T-helper 2 cell (primary cell): ENCODE data around the gene HOATZ.
A peak's percentile ranks its signal among the peaks of the same experiment; 100 is the strongest.

Experiments
- DNase-seq, 5 experiments: peaks; one replicate each; pipeline versions ENCODE4 v3.0.0 to v3.0.0-alpha.2; 2012 to 2022
- total RNA-seq, 2 donors: gene quantifications; one replicate each; lab custom pipeline; 2026; lab: John Stamatoyannopoulos, UW

The HOATZ gene
- total RNA-seq: 0 reads per million in 2 donors

DNA sequence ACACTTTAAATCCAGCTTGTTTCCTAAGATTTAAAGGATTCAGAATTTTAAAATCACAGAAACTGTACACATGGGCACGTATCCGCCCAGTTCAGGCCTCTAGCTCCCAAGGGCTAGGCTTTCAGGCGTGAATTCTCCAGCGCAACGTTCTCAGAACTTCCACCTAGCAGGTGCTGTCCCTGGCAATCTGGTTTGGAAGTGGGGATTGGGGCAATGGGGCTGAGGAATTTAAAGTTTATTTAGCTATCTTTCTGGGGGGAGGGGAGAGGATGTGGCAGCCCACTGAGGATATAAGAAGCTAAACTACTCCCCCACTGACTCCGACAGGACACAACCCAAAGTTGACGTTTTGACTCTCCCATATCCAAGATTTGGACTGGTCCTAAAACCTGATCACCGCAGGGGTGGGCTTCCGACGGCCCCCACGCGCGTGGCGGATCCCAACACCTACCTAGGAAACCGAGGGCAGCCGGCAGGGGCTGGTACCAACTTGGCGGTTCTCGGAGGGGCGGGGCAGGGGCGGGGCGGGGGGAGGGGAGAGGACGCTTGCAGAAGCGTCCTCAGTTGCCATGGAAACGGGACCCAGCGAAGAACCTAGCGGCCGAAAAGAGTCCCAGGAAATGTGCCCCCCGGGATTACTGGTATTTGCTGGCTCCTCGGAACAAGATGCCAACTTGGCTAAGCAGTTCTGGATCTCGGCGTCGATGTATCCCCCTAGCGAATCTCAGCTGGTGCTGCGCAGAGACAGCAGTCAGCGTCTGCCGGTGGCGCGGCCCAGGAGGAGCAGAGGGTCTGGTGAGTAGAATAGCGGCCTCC is at the start of gene HOATZ:
Gene HOATZ, plus strand, starts transcription at position 563 of the 816 bp plus-strand sequence. Its CDS starts 7 bp downstream, at position 570.
- DNase-seq: peak in 1 of 5 experiments; percentile 9

DNA sequence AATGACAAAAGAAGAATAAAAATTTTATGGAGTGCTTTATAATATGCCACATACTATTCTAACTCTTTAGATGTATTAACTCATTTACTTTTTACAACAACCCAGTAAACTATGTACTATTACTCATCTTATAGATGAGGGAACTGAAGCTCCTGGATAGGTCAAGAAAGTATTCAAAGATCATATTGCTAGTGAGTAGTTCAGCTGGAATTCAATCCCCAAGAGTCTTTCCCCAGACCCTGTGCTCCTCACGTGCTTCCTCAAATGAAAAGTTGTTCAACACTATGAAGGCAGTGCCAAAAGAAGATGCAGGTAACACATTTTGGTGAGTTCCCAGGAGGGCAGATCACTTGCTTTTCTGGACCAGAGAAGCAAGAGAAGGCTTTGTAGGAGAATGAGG is 49.2 kb upstream of the HOATZ start:
- DNase-seq: no peak

- DNase-seq: no peak
Observed at GRCh38 chr11:111466615-111467014, 48.0 kb upstream of the HOATZ start.

- DNase-seq: no peak
Observed at GRCh38 chr11:111469200-111469599, 45.4 kb upstream of the HOATZ start.

- no peak for DNase-seq
Observed at GRCh38 chr11:111472228-111472627, 42.4 kb upstream of the HOATZ start.

GRCh38 chr11:111474432-111474831 is 40.1 kb upstream of the HOATZ start:
- no peak for DNase-seq

DNA sequence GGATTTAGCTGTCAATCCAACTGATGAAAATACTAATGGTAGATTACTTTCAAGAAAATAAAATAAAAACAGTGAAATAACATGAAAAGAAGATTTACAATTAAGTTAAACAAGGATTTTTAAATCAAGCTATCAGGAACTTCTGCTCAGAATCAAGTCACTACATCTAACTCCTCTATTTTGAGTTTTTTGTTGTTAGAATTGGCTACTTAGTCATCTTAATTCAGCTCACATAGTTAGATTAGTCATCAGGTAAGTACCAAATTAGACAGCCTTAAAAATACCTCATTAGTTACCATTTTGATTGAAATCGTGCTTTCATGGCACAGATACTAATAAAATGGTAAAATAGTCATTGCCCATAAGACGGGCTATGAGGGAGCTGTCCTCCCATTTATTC is 38.2 kb upstream of the HOATZ start:
- DNase-seq: no peak

- no peak for DNase-seq
Observed at GRCh38 chr11:111476956-111477355, 37.6 kb upstream of the HOATZ start.

DNA sequence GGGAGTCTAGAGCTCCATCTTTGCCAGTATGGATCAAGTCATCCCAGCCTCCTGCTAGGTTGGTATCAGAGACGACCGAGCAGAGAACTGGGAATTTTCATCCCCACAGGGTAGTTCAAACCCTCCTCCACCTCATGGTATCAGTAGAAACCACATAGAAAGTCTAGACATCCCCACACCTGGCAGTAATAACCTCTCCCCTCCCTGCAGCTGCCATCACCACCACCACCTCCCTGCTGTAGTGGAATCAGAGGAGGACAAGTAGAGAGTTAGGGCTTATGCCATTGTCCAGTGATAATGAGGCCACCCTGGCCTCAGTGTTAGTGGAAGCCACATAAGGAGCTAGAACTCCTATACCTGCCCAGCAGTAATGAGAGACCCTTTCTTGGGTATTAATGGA is 36.7 kb upstream of the HOATZ start:
- DNase-seq: no peak

GRCh38 chr11:111479666-111480065 is 34.9 kb upstream of the HOATZ start:
- no peak for DNase-seq

- DNase-seq: no peak
Observed at GRCh38 chr11:111483431-111483830, 31.1 kb upstream of the HOATZ start.

- no peak for DNase-seq
Observed at GRCh38 chr11:111490496-111490895, 24.1 kb upstream of the HOATZ start.

GRCh38 chr11:111494040-111494439 is 20.5 kb upstream of the HOATZ start:
- no peak for DNase-seq

- no peak for DNase-seq
Observed at GRCh38 chr11:111499483-111499882, 15.1 kb upstream of the HOATZ start.

- no peak for DNase-seq
Observed at GRCh38 chr11:111500481-111500880, 14.1 kb upstream of the HOATZ start.

DNA sequence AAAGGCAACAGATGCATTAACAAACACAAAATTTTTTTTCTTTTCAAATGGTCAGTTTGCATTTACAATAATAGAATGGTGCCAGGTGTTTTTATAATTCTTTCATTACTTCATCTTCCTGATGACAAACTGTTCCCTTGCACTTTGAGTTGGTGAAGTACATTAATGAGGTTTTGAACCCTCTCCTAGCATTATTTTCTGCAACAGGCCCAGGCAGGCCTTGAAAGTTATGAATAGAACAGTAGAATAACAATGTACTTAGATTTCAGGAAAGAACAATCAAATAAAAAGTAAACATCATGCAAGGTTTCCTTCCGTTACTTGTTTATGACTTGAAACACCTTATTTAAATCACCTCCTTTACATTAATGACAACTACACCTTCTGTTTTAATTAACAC is 12.0 kb upstream of the HOATZ start:
- no peak for DNase-seq

DNA sequence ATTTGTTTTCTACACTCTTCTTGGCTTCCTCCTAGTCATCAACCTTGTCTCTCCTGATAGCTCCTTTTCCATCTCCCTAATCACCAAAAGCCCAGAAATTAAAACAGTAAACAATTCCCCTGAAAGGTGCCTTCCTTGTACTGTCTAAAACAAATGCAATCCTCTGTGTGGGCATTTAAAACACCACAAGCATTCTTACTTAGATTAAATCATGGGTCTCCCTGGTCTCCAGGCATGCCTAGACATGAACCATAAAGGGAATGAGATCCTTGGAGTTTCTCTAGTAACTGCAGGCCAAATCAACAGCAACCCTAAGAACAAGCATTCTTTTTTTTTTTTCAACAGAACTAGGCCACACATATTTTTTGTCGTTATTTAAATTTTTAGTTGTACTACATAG is 4.3 kb upstream of the HOATZ start:
- DNase-seq: no peak

DNA sequence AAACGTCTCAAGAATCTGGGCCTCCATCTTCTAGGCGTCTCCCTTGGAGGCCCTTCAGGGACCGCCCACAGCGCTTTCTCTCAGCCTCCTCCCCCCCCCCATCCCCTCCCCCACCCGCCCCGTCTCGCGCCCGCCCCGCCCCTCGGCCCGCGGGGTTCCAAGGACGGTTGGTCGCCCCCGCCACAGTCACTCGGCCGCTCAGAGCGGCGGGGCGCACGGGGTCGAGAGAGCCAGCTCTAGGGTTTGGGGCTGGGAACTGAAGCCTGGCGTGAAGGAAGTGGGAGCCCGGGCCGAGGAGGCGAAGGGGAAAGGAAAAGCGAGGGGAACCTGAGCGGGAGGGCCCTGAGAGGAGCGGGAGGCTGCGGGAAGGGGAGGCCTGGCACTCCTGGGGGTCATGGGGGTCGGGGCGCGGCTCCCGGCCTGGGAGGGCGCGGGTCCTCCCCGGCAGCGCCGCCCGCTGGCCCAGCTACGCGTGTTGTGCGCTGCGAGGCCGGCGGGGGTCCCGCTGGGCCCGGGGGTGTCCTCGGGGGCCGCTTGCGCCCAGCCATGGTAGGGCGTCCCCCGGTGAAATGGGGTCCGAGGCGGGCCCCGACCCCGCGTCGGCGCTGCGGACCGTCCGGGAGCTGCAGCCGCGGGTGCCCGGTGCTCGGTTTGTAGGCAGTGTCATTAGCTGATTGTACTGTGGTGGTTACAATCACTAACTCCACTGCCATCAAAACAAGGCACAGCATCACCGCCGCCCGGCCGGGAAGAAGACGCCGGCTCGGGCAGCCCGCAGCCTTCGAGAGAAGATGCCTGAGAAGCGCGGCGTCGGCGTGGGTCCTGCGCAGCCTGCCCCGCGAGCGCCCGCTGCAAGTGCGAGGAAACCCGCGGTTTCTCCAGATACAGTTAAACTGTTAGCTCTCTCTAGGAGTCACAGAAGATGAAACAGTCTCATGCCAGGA is 2.0 kb upstream of the HOATZ start, which contains the start of gene BTG4:
Gene BTG4, minus strand, starts transcription at position 91 of the 944 bp plus-strand sequence. CDS start 13,610 bp downstream, outside the sequence.
- peak in 2 of 5 experiments; percentile 8 to 41 for DNase-seq

- no peak for DNase-seq
Observed at GRCh38 chr11:111513240-111513605, 1.4 kb upstream of the HOATZ start.

GRCh38 chr11:111515591-111515990 is 1.0 kb downstream of the HOATZ start:
- DNase-seq: no peak

DNA sequence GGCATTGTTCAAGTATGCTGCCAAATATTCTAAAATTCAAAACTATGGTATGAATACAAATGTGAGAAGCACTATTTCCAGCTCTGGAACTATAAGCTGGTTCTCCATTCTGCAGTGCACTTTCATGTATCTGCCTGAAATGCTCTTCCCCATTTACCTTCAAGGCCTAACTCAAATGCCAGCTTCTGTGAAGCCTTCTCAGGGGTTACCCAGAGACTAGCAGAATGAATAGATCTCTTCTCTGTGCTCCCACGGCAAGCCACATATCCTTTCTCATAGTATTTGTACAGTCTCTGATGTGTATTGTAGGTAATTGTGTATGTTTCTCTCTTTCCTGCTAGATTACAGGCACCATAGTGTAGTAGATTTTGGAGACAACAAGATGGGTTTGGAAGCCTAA is 4.1 kb downstream of the HOATZ start:
- no peak for DNase-seq

DNA sequence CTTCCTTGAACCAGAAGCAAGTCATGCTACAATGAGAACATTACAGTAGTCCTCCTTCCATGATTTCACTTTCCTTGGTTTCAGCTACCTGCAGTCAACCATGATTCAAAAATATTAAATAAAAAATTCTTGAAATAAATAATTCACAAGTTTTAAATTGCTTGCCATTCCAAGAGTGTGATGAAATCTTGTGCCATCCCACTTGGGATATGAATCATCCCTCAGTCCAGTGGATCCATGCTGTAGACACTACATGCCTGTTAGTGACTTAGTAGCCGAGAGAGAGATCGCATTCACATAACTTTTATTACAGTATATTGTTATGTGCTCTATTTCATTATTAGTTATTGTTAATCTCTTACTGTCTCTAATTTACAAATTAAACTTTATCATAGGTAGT is 6.0 kb downstream of the HOATZ start:
- DNase-seq: no peak

DNA sequence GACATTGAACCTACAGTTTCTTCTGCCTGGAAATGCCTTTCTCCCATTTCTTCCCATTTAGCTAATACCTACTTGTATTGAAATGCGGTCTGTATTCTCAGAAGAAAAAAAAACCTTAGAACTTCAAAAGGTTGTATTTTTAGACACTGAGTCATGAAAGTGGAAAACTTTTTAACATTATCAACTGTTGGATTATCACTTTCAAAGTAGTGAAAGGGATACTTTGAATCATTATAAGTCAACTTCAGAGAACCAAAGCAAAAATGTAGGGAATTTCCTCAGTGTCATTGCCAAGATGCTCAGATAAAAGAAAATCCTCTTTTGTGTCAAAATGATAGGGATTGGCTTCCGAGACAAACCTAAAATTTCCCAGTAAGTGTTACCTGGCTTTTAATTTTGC is 6.6 kb downstream of the HOATZ start:
- no peak for DNase-seq

- DNase-seq: no peak
Observed at GRCh38 chr11:111522426-111522825, 7.8 kb downstream of the HOATZ start.
